HG02943 (cell line): ENCODE results near the gene LRRC45.
A peak's percentile ranks its signal among the peaks of the same experiment; 100 is the strongest.
"Not testable (repeated sequence)": the region's sequence is repeated elsewhere in the genome, so short reads cannot be mapped to it uniquely, and the experiment has no call there.

Experiments
- ATAC-seq: cut with Tn5 transposase; IDR thresholded peaks from one replicate; pipeline ENCODE4 v1.9.1; 2021; ENCODE audit warnings: mild to moderate bottlenecking, low read depth, moderate library complexity; ENCODE audit not compliant: unreplicated experiment

Gene LRRC45

GRCh38 chr17:82031885-82032627 lies 9.0 kb downstream of the LRRC45 start:
- no peak for ATAC-seq

DNA sequence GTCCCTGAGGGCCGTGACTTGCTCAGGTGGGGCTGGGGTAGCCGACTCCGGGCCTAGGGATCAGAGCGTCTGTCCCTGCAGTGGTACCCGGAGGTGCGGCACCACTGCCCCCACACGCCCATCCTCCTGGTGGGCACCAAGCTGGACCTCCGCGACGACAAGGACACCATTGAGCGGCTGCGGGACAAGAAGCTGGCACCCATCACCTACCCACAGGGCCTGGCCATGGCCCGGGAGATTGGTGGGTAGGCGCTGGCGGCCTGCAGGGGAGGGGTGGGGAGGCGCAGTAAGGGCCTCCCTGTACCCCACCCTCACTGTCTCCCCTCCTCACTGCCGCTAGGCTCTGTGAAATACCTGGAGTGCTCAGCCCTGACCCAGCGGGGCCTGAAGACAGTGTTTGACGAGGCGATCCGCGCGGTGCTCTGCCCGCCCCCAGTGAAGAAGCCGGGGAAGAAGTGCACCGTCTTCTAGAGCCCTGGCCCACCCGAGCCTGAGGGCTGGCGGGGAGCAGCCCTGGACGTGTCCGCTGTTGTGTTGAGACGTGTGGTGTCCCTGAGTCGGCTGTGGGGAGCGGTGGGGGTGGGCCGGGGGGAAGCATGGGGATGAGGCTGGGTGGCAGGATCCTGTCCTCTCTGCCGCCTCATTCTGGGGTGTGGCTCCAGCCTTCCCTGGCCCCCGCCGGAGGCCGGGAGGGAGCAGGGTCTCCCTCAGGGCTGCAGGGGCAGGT lies 10.4 kb downstream of the LRRC45 start:
- ATAC-seq, result no peak

DNA sequence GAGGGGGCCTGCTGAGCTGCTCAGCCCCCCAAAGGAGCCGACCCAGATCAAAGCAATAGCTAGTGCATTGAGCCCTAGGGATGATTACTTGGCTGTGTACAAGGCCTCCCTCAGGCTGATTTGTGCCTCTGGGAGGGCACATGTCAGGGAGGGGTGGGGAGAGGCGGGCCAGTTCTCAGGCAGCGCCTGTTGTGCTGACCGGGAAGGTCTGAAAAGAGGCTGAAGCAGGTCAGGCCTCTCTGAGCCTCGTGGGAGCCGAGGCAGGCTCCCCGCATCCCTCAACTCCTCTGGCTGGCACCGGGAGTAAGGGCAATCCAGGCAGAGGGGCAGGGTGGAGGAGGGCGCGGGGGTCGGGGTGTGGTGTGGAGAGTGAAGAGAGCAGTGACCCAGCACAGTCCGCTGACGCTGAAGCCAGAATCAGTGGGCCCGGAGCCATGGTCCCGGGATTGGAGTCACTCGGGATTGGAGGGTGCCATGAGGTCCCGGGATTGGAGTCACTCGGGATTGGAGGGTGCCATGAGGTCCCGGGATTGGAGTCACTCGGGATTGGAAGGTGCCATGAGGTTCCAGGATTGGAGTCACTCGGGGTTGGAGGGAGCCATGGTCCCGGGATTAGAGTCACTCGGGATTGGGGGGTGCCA lies 11.4 kb downstream of the LRRC45 start:
- ATAC-seq, result no peak

- ATAC-seq, result no peak
Measured at GRCh38 chr17:82035488-82035887, 12.4 kb downstream of the LRRC45 start.

DNA sequence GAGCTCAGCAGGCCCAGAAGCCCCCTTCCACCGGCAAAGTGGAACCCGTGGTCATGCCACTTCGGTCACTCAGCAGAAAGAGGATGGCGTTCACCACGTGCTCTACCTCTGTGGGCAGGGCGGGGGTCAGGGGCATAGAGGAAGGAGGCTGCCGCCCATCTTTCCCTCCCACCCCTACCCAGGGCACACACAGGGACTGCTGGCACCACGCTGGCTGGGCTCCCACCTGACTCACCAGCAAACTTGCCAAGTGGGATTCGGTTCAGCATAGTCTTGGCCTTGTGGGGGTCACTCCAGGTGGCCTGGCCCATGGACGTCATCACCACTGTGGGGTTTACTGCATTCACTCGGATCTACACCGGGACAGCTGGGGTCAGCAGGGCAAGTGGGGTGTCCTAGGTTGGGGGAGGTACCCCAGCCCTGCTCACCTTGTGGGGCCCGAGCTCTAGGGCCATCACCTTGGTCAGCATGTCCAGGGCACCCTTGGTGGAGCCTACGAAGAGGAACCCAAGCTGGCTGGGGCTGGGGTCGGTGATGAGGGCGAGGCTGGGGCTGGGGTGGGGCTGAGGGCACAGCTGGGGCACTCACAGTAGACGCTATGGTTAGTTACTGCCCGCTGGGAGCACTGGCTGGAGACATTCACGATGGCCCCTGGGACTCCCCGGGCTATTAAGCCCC lies 13.0 kb downstream of the LRRC45 start:
- no peak for ATAC-seq

DNA sequence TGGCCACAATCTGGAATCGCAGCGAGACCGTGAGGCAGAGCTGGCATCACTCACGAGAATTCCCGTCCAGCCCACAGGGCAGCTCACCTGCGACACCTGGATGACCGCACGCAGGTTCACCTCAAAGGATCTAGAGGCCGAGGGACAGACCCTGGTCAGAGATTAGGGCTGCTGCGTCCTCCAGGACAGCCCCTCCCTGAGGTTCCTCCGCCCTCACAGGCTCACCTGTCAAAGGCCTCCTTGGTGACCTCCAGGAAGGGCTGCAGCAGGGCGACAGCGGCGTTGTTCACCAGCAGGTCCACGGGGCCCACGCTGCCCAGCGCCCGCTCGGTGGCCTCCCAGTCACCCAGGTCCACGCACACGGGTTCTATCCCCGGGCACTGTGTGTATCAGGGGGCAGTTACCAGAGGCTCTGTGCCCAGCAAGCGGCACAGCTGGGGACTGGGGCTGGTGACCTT lies 13.6 kb downstream of the LRRC45 start:
- ATAC-seq, result no peak

DNA sequence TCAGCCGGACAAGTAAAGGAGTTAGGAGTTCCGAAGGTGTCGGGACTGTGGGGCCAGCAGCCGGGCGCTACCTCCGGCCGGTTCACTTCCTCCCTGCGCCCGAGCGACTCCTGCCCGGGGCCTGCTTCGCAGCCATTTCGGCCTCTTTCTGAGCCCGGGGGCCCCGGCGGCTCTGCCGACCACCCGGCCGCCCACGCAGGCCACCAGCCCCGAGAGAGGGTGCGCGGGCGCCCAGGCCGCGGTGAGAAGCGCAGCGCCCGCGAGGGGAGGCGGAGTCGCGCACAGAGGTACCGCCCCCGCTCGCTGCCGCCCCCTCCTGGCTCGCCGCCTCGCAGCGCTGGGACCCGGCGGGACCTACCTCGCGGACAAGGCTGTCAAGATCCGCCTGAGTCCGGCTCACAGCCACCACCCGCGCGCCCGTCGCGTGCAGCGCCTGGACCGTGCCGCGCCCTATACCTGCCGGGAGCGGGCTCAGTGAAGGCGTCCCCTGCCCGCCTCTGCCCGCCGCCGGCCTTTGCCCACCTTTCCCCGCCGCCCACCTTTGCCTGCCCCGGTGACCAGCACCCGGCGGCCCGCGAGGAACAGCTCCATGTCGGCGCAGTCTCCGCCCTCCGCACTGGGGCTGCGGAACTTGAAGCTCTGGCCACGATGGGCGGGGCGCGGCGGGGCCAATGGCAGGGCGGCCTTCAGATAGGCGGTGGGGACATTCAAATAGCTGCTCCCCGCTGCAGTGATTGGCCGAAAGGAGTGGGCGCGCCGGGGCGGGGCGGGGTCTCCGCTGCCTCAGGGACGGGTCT lies 14.2 kb downstream of the LRRC45 start, which contains the start of gene DCXR:
Gene DCXR (minus strand): TSS at position 606 of the 797 bp plus-strand sequence. CDS start 15 bp downstream, at position 591.
- ATAC-seq, result peak; percentile 81

GRCh38 chr17:82037889-82038195 lies 14.7 kb downstream of the LRRC45 start:
- ATAC-seq, result no peak

- not testable (repeated sequence) for ATAC-seq
Measured at GRCh38 chr17:82038796-82039409, 15.8 kb downstream of the LRRC45 start.

GRCh38 chr17:82039695-82040299 lies 16.7 kb downstream of the LRRC45 start:
- ATAC-seq, result no peak

DNA sequence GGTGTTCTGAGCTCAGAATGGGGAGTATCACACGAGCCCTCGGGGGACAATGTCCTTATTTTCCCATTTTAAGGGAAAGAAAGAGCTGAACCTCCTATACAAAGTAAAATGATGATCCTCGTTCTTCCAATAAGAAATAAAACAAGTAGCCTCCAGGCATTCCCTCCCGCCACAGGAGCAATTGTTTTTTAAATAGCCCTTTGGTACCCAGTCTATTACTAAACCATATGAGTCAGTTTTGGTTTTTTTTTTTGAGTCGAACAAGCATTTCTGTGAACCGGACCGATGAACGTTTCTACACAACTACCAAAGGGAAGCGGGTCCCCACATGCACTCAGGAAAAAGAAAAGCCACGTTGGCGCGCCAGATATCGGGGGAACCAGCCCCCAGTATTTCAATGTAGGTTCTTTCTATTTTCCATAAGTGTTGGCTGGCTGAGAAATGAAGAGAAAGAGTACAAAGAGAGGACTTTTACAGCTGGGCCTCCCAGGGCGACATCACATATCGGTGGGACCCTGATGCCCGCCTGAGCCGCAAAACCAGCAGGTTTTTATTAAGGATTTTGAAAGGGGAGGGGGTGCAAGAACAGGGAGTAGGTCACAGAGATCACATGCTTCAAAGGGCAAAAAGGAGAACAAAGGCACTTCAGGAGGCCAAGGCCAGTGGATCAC lies 18.2 kb downstream of the LRRC45 start:
- ATAC-seq, result no peak

GRCh38 chr17:82042649-82043048 lies 19.5 kb downstream of the LRRC45 start:
- no peak for ATAC-seq

- ATAC-seq, result no peak
Measured at GRCh38 chr17:82043507-82043906, 20.4 kb downstream of the LRRC45 start.

- no peak for ATAC-seq
Measured at GRCh38 chr17:82045936-82046484, 22.9 kb downstream of the LRRC45 start.

DNA sequence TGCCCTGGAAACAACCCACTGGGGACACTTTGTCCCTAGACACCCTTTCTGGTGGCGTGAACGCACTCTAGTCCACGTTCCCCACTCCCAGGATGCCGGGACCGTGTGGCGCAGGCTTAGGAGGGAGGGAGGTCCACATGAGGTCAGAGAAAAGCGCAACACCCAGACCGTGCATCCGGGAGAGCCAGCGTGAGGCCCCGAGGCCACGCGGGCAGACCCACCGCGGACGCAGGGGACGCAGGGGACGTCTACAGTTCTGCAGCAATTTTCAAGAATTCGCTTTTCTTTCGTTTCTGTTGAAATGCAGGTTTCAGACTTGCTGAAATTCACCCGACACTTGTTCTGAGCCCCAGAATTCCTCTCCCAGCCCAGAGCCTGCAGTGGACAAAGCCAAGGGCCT lies 23.8 kb downstream of the LRRC45 start:
- ATAC-seq, result no peak

DNA sequence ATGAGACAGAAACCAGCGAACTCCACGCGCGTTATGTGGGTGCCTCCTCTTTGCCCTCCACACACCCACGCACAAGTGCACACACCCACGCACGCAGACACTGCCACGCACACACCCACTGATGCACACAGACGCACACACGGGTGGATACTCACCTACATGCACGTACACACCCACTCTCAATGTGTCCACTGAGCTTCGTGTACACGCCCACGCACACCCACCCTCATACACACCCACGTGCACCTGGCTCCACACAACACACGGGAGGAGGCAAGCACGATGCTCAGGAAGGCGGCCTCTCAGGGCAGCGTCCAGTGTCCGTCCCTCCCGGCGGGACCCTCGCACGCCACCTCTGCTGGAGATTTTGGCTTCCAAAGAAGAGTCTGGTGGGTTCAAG lies 24.3 kb downstream of the LRRC45 start:
- no peak for ATAC-seq

GRCh38 chr17:82047914-82048570 lies 24.9 kb downstream of the LRRC45 start:
- no peak for ATAC-seq

DNA sequence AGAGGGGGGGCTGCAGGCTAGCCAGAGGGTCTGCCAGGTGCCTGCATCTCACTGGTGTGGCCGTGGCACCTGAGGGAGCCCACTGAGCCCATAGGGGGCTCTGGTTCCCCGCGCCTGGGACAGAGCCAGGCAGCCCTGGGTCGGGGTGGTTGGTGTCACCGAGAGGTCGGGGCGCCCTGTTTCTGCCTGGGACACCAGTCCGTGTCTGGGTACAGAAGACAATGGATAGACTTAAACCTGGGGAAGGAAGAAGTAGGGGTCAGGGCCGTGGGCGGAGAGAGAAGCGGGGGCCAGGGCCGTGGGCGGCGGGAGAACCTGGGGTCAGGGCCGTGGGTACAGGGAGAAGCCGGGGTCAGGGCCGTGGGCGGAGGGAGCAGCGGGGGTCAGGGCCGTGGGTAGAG lies 25.5 kb downstream of the LRRC45 start:
- ATAC-seq, result no peak
